ENCODE results near the gene NTSR1.

The NTSR1 gene

DNA sequence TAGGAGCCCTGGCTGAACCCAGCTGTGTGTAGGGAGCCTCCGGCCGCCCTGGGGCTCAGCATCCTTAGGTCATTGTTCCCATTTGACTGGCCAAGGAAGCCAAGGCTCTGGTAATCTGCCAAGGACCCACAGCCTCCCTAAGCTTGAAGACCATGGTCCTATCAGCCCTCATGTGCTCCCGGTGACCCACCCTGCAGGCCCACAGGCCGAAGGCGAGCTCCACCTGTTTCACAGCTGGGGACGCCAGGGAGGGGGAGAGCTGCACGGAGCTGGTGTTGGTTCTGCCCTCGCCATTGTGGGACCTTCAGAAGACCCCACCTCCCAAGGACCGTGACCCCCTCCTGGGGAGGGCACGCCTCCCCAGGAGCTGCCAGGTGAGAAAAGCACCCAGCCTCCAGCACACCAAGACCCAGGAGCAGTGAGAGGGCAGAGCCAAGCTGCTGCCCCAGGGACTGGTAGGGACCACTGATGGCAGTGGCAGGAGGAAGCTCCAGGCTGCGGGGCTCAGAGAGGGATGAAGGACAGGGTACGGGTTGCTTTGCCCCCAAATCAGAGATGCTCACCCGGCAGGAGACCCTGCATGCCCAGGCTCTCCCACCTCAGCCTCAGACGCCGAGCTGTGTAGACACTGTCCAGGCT lies 56.9 kb downstream of the NTSR1 start:
- TF ChIP-seq, protein P1, sequence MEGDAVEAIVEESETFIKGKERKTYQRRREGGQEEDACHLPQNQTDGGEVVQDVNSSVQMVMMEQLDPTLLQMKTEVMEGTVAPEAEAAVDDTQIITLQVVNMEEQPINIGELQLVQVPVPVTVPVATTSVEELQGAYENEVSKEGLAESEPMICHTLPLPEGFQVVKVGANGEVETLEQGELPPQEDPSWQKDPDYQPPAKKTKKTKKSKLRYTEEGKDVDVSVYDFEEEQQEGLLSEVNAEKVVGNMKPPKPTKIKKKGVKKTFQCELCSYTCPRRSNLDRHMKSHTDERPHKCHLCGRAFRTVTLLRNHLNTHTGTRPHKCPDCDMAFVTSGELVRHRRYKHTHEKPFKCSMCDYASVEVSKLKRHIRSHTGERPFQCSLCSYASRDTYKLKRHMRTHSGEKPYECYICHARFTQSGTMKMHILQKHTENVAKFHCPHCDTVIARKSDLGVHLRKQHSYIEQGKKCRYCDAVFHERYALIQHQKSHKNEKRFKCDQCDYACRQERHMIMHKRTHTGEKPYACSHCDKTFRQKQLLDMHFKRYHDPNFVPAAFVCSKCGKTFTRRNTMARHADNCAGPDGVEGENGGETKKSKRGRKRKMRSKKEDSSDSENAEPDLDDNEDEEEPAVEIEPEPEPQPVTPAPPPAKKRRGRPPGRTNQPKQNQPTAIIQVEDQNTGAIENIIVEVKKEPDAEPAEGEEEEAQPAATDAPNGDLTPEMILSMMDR (IDR thresholded peaks at IDR 0.05; ENCODE audit: borderline replicate concordance, insufficient read depth, low read depth, low read length) = no peak
- H3K4me3 ChIP-seq (ENCODE audit: low read depth, low read length) = no peak overlapping the region

DNA sequence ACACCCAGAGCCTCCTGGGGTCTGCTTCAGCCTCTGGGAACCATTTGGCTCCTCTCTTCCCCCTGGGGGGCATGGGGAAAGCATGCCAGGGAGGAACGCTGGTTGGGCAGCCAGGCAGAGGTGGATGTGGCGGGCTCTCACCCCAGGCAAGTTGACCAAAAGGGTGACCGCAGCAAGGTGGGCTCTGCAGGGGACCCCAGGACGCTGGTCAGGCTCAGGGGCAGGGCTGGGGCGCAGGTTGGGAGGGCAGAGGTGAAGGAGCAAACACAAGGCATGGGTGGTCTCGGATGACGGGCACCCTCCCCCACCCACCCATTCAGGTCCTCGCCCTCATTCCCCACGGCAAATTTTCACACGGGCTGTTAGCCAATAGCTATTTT lies 57.4 kb downstream of the NTSR1 start:
- TF ChIP-seq, protein P1 (IDR thresholded peaks at IDR 0.05; ENCODE audit: borderline replicate concordance, insufficient read depth, low read depth, low read length) = no peak
- H3K4me3 ChIP-seq (ENCODE audit: low read depth, low read length) = no peak overlapping the region

GRCh38 chr20:62766716-62767115 lies 58.1 kb downstream of the NTSR1 start:
- TF ChIP-seq, protein P1 (IDR thresholded peaks at IDR 0.05; ENCODE audit: borderline replicate concordance, insufficient read depth, low read depth, low read length) = no peak
- H3K4me3 ChIP-seq (ENCODE audit: low read depth, low read length) = no peak overlapping the region

GRCh38 chr20:62768234-62768546 lies 59.6 kb downstream of the NTSR1 start:
- TF ChIP-seq, protein P1 (IDR thresholded peaks at IDR 0.05; ENCODE audit: borderline replicate concordance, insufficient read depth, low read depth, low read length) = no peak
- no peak overlapping the region for H3K4me3 ChIP-seq (ENCODE audit: low read depth, low read length)

- TF ChIP-seq, protein P1 (IDR thresholded peaks at IDR 0.05; ENCODE audit: borderline replicate concordance, insufficient read depth, low read depth, low read length) = no peak
- H3K4me3 ChIP-seq (ENCODE audit: low read depth, low read length) = no peak overlapping the region
Measured at GRCh38 chr20:62768551-62769287, 60.1 kb downstream of the NTSR1 start.

DNA sequence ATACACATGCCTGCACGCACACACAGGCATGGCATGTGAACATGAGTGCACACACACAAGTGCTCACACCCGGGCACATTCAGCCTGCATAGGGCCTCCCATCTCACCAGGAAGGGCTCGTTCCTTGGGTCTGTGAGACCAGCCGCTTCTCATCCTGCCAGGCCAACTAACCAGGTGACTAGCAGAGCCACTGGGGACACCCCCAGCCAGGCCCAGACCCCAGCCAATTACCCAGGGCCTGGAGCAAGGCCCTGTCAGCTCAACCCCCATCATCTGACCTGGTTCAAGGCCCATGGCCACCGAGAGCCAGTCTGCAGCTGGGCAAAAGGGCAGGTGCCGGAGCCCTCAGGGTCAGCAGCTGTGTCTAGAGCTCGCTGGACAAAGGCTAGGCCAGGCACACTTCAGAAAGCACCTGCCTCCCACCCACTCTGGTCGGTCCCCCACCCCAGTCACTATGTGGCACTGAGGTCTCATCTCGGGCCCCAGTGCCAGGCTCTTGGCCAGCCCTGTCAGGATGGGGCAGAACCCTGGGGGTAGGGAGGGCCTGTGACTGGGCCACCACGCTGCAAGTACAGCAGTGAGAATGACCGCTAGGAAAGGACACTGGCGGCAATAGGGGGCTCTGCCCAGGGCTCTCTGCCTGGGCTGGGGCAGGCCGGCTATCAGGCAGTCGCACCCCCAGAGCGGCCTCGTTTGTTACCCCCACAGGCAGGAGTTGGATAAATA lies 60.9 kb downstream of the NTSR1 start:
- no peak overlapping the region for H3K4me3 ChIP-seq (ENCODE audit: low read depth, low read length)
- TF ChIP-seq, protein P1 (IDR thresholded peaks at IDR 0.05; ENCODE audit: borderline replicate concordance, insufficient read depth, low read depth, low read length) = no peak
